Measurements from ENCODE around the gene OXNAD1. TPM values are rescaled to one million over a fixed set of nuclear protein-coding genes. Genes with fewer than 3 reads are reported as not detected.
A peak's percentile ranks its signal among the peaks of the same experiment; 100 is the strongest.

Gene OXNAD1, protein sequence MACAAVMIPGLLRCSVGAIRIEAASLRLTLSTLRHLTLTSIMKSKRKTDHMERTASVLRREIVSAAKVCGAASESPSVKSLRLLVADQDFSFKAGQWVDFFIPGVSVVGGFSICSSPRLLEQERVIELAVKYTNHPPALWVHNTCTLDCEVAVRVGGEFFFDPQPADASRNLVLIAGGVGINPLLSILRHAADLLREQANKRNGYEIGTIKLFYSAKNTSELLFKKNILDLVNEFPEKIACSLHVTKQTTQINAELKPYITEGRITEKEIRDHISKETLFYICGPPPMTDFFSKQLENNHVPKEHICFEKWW
- total RNA-seq (10 to 100 TPM; 11.3 to 17.5 (median 12.2) TPM), polyA plus RNA-seq (10 to 100 TPM; 14.4 to 23.1 (median 18.2) TPM)

DNA sequence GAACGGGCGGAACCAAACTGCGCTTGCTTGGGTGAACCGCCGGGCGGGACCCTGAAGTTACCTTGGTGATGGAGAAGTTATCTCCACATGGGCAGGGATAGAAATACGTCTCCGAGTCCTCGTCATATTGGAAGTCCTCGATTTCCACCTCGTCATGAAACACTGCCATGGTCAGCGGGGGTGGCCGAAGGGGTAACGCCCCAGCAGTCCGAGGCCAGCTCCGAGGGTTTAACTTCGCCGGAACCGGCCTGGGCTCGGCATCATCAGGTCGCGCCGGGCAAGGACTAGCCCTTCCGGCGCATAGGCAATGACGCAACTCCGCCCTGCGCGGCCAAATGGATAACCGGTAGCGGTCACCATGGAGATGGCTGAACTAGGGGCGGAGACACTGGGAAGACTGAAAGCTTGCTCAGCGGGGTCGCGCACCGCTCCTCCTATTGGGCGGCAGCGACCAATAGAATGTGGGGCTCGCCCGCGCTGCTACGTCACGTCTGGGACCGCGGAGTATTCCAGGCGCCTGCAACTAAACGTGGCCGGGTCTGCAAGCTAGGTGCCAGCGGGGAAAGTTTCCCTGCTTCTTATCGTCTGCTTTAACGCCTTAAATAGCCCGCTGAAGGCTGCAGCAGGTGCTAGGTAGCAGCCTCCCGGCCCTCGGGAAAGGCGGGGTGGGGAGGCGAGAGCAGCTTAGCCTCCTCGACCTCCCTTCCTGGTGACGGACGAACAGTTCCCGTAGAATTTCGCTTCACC is at the start of gene OXNAD1, which contains the start of gene DPH3:
Gene OXNAD1, plus strand, starts transcription at position 505 of the 747 bp plus-strand sequence. CDS start 5,741 bp downstream, outside the sequence.
Gene DPH3, minus strand, starts transcription at position 236 of the 747 bp plus-strand sequence. Its CDS starts 67 bp downstream, at position 169.
- DNase-seq: peak; percentile 100
- Histone ChIP-seq H3K4me1 (peaks cover 0 to 50% (median 25%) of the 10 kb centered on the region in 4 donors), H3K4me3 (peak within 1 kb of the TSS; percentile 60 to 85 (median 77)), H3K36me3 (peaks cover 0 to 16% (median 3%) of the 10 kb centered on the region in 4 donors), H3K27ac (peak within 1 kb of the TSS; percentile 90 to 94 (median 92)), H3K9me3 (no peaks in the 10 kb centered on the region), H3K27me3 (no peaks in the 10 kb centered on the region)
- TF ChIP-seq POLR2AphosphoS5 (IDR thresholded peaks at IDR 0.05) (peak; percentile 79 to 94 (median 90)), EP300 (IDR thresholded peaks at IDR 0.05) (peak in 1 of 4 donors; percentile 85), POLR2A (IDR thresholded peaks at IDR 0.05) (peak; percentile 59 to 60)
- TF ChIP-seq, protein P1, sequence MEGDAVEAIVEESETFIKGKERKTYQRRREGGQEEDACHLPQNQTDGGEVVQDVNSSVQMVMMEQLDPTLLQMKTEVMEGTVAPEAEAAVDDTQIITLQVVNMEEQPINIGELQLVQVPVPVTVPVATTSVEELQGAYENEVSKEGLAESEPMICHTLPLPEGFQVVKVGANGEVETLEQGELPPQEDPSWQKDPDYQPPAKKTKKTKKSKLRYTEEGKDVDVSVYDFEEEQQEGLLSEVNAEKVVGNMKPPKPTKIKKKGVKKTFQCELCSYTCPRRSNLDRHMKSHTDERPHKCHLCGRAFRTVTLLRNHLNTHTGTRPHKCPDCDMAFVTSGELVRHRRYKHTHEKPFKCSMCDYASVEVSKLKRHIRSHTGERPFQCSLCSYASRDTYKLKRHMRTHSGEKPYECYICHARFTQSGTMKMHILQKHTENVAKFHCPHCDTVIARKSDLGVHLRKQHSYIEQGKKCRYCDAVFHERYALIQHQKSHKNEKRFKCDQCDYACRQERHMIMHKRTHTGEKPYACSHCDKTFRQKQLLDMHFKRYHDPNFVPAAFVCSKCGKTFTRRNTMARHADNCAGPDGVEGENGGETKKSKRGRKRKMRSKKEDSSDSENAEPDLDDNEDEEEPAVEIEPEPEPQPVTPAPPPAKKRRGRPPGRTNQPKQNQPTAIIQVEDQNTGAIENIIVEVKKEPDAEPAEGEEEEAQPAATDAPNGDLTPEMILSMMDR (IDR thresholded peaks at IDR 0.05): peak in 3 of 4 experiments; percentile 21 to 44 (median 22)
- WGBS, 2 donors: 0% methylated on average over 61 of the region's 61 CpGs
- intact Hi-C loops (cut with DNase I): loop anchor here (10.0 kb wide), 1 partner anchor 660 kb away; the partner anchor contains the start of genes BTD and HACL1

- TF ChIP-seq, protein P1 (IDR thresholded peaks at IDR 0.05): no peak
- peak in 1 of 4 donors; percentile 7 for TF ChIP-seq POLR2AphosphoS5 (IDR thresholded peaks at IDR 0.05)
- DNase-seq: no peak
- intact Hi-C loops (cut with DNase I): no loop called here
- Histone ChIP-seq H3K27ac (no peak overlapping the region), H3K4me1 (no peaks in the 10 kb centered on the region), H3K27me3 (no peaks in the 10 kb centered on the region), H3K36me3 (no peaks in the 10 kb centered on the region), H3K9me3 (no peaks in the 10 kb centered on the region), H3K4me3 (no peak overlapping the region)
- 84 to 87% methylated on average over 17 of the region's 17 CpGs for WGBS, 2 donors
Measured at GRCh38 chr3:16216373-16216935, 48.6 kb upstream of the OXNAD1 start.

GRCh38 chr3:16219777-16220176 is 45.2 kb upstream of the OXNAD1 start:
- no peaks in the 10 kb centered on the region for H3K4me1 ChIP-seq
- TF ChIP-seq POLR2AphosphoS5 (IDR thresholded peaks at IDR 0.05): no peak
- H3K4me3 ChIP-seq: no peak overlapping the region
- H3K9me3 ChIP-seq: no peaks in the 10 kb centered on the region
- no peaks in the 10 kb centered on the region for H3K36me3 ChIP-seq
- intact Hi-C loops (cut with DNase I): no loop called here
- no peaks in the 10 kb centered on the region for H3K27me3 ChIP-seq
- 91 to 94% methylated on average over 3 of the region's 3 CpGs for WGBS, 2 donors
- DNase-seq: no peak
- H3K27ac ChIP-seq: no peak overlapping the region

GRCh38 chr3:16221990-16222389 is 43.0 kb upstream of the OXNAD1 start:
- Histone ChIP-seq H3K27ac (no peak overlapping the region), H3K27me3 (no peaks in the 10 kb centered on the region), H3K4me1 (no peaks in the 10 kb centered on the region), H3K4me3 (no peak overlapping the region), H3K9me3 (no peaks in the 10 kb centered on the region), H3K36me3 (no peaks in the 10 kb centered on the region)
- intact Hi-C loops (cut with DNase I): no loop called here
- TF ChIP-seq, protein P1 (IDR thresholded peaks at IDR 0.05): no peak
- TF ChIP-seq EP300 (IDR thresholded peaks at IDR 0.05) (no peak), POLR2A (IDR thresholded peaks at IDR 0.05) (no peak), POLR2AphosphoS5 (IDR thresholded peaks at IDR 0.05) (no peak)
- DNase-seq: no peak
- 72 to 80% methylated on average over 3 of the region's 3 CpGs for WGBS, 2 donors

DNA sequence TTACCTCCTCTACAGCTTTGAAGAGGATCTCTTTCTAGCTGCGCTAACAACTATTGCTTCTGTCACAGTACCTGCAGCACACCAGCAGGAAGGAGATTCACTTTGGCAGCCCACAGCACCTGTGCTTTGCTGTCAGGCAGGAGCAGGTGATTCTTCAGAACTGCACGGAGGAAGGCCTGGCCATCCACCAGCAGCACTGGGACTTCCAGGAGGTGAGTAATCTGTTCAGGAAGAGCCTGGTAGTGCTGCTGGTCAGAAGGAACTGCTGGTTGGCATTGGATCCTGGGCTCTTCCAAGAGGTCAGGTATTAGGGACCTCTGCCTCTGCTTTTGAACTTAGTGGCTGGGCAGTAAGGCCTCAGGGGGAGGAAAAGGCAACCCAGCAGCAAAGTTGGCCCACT is 42.5 kb upstream of the OXNAD1 start:
- Histone ChIP-seq H3K36me3 (no peaks in the 10 kb centered on the region), H3K4me3 (no peak overlapping the region), H3K4me1 (no peaks in the 10 kb centered on the region), H3K9me3 (no peaks in the 10 kb centered on the region), H3K27me3 (no peaks in the 10 kb centered on the region), H3K27ac (no peak overlapping the region)
- intact Hi-C loops (cut with DNase I): no loop called here
- 85 to 93% methylated on average over 2 of the region's 2 CpGs for WGBS, 2 donors
- no peak for TF ChIP-seq POLR2AphosphoS5 (IDR thresholded peaks at IDR 0.05)
- TF ChIP-seq POLR2A (IDR thresholded peaks at IDR 0.05): no peak
- TF ChIP-seq EP300 (IDR thresholded peaks at IDR 0.05): no peak
- TF ChIP-seq, protein P1 (IDR thresholded peaks at IDR 0.05): no peak
- DNase-seq: no peak
